HEK293 (cell line): ENCODE data around the gene LRRTM2.

ENCODE experiments used
- CTCF ChIP-seq: fragments of 450-650 bp; formaldehyde crosslinking; IDR thresholded peaks from 2 replicates; pipeline ENCODE4 v1.5.1; 2016; ENCODE audit warnings: missing biosample characterization, missing genetic modification characterization
- HOXA7 ChIP-seq: sonication (generic); formaldehyde crosslinking; IDR thresholded peaks from 2 replicates; pipeline ENCODE4 v1.8.1; 2022; ENCODE audit warnings: missing genetic modification reagents, borderline replicate concordance
- MZF1 ChIP-seq: fragments of 450-650 bp; formaldehyde crosslinking; IDR thresholded peaks from 2 replicates; pipeline ENCODE4 v1.5.1; 2017; ENCODE audit warnings: missing biosample characterization, missing genetic modification characterization, borderline replicate concordance
- YY1 ChIP-seq: fragments of 450-650 bp; formaldehyde crosslinking; IDR thresholded peaks from 2 replicates; pipeline ENCODE4 v1.5.1; 2018; ENCODE audit warnings: missing biosample characterization, missing genetic modification characterization
- ZBTB20 ChIP-seq: fragments of 450-650 bp; formaldehyde crosslinking; IDR thresholded peaks from 2 replicates; pipeline ENCODE4 v1.5.1; 2016; ENCODE audit warnings: missing biosample characterization, missing genetic modification characterization
- ZEB2 ChIP-seq: fragments of 450-650 bp; formaldehyde crosslinking; IDR thresholded peaks from 2 replicates; pipeline ENCODE4 v1.5.1; 2016; ENCODE audit warnings: missing biosample characterization, missing genetic modification characterization
- ZNF114 ChIP-seq: fragments of 450-650 bp; formaldehyde crosslinking; IDR thresholded peaks from 2 replicates; pipeline ENCODE4 v1.5.0; 2017; ENCODE audit warnings: missing biosample characterization, missing genetic modification characterization
- ZNF138 ChIP-seq: fragments of 450-650 bp; formaldehyde crosslinking; IDR thresholded peaks from 2 replicates; pipeline ENCODE4 v1.5.1; 2016; ENCODE audit warnings: missing biosample characterization, missing genetic modification characterization, borderline replicate concordance
- ZNF571 ChIP-seq: fragments of 450-650 bp; formaldehyde crosslinking; IDR thresholded peaks from 2 replicates; pipeline ENCODE4 v1.5.0; 2017; ENCODE audit warnings: missing biosample characterization, missing genetic modification characterization
- TF ChIP-seq, protein P1 (sequence below): sonication (generic); formaldehyde crosslinking; IDR thresholded peaks from 2 replicates; pipeline ENCODE4 v1.8.1; 2022; ENCODE audit warnings: mild to moderate bottlenecking, moderate library complexity, missing genetic modification reagents

GRCh38 chr5:138841531-138841930 is 33.6 kb downstream of the LRRTM2 start:
- no peak for TF ChIP-seq CTCF (tag by site-specific recombination)
- TF ChIP-seq, protein P1, sequence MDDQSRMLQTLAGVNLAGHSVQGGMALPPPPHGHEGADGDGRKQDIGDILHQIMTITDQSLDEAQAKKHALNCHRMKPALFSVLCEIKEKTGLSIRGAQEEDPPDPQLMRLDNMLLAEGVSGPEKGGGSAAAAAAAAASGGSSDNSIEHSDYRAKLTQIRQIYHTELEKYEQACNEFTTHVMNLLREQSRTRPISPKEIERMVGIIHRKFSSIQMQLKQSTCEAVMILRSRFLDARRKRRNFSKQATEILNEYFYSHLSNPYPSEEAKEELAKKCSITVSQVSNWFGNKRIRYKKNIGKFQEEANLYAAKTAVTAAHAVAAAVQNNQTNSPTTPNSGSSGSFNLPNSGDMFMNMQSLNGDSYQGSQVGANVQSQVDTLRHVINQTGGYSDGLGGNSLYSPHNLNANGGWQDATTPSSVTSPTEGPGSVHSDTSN (CRISPR knock-in tag): no peak
- TF ChIP-seq ZBTB20 (tag by site-specific recombination): no peak
- no peak for TF ChIP-seq ZNF114 (tag by site-specific recombination)
- TF ChIP-seq ZNF138: no peak
- no peak for TF ChIP-seq HOXA7 (CRISPR knock-in tag)
- TF ChIP-seq ZEB2 (tag by site-specific recombination): no peak
- no peak for TF ChIP-seq YY1 (tag by site-specific recombination)
- no peak for TF ChIP-seq MZF1 (tag by site-specific recombination)
- no peak for TF ChIP-seq ZNF571 (tag by site-specific recombination)
